Astrocyte (in vitro differentiated cells and primary cell): Measurements from ENCODE around the gene OFD1. TPM values are rescaled to one million over a fixed set of nuclear protein-coding genes. Genes with fewer than 3 reads are reported as not detected.

ENCODE experiments used
- DNase-seq: peaks from one replicate; pipeline ENCODE4 v3.0.0-alpha.2; 2010; ENCODE audit warnings: low read depth
- FAIRE-seq: peaks from 2 replicates; lab custom pipeline; 2011; peaks lifted over from hg19 to GRCh38; lab: Jason Lieb, UNC
- H2AFZ ChIP-seq: 2 replicates; pipeline ENCODE4 v1.6.0; 2012; ENCODE audit warnings: low read depth, low read length, inconsistent platforms
- H3K27ac ChIP-seq: 2 replicates; pipeline ENCODE4 v1.5.1; 2011; ENCODE audit warnings: low read depth, low read length, inconsistent platforms
- H3K27me3 ChIP-seq: 2 replicates; pipeline ENCODE4 v1.6.0; 2011; ENCODE audit warnings: low read length, inconsistent platforms; ENCODE audit not compliant: insufficient read depth
- H3K36me3 ChIP-seq: 2 replicates; pipeline ENCODE4 v1.5.1; 2011; ENCODE audit warnings: low read length, inconsistent platforms; ENCODE audit not compliant: insufficient read depth
- H3K4me1 ChIP-seq: 2 replicates; pipeline ENCODE4 v1.5.1; 2011; ENCODE audit warnings: low read length, inconsistent platforms; ENCODE audit not compliant: insufficient read depth
- H3K4me2 ChIP-seq: 2 replicates; pipeline ENCODE4 v1.6.0; 2012; ENCODE audit warnings: low read length, inconsistent platforms
- H3K4me3 ChIP-seq: 2 replicates; pipeline ENCODE4 v1.5.1; 2011; ENCODE audit warnings: low read depth, mild to moderate bottlenecking, low read length, inconsistent platforms; ENCODE audit not compliant: insufficient read depth
- H3K79me2 ChIP-seq: 2 replicates; pipeline ENCODE4 v1.6.0; 2012; ENCODE audit warnings: mild to moderate bottlenecking, low read length, inconsistent platforms; ENCODE audit not compliant: insufficient read depth
- H3K9ac ChIP-seq: 2 replicates; pipeline ENCODE4 v1.6.0; 2012; ENCODE audit warnings: mild to moderate bottlenecking, low read length, inconsistent platforms
- H3K9me3 ChIP-seq: 2 replicates; pipeline ENCODE4 v1.5.1; 2012; ENCODE audit warnings: low read depth, mild to moderate bottlenecking, low read length, inconsistent platforms; ENCODE audit not compliant: insufficient read depth
- H4K20me1 ChIP-seq: 2 replicates; pipeline ENCODE4 v1.6.0; 2012; ENCODE audit warnings: low read length, inconsistent platforms; ENCODE audit not compliant: insufficient read depth
- H3K27ac Mint-ChIP-seq: one replicate; pipeline ENCODE4 v1.8.0; 2021; ENCODE audit warnings: mild to moderate bottlenecking, mixed read lengths; ENCODE audit not compliant: unreplicated experiment
- H3K27me3 Mint-ChIP-seq: one replicate; pipeline ENCODE4 v1.8.0; 2021; ENCODE audit warnings: low read depth, mixed read lengths; ENCODE audit not compliant: unreplicated experiment
- H3K36me3 Mint-ChIP-seq: one replicate; pipeline ENCODE4 v1.8.0; 2021; ENCODE audit warnings: low read depth, mixed read lengths; ENCODE audit not compliant: unreplicated experiment
- H3K4me1 Mint-ChIP-seq: one replicate; pipeline ENCODE4 v1.8.0; 2021; ENCODE audit warnings: low read depth, mixed read lengths; ENCODE audit not compliant: unreplicated experiment
- H3K4me3 Mint-ChIP-seq: one replicate; pipeline ENCODE4 v1.8.0; 2021; ENCODE audit warnings: mild to moderate bottlenecking, moderate library complexity, mixed read lengths; ENCODE audit not compliant: unreplicated experiment
- H3K9me3 Mint-ChIP-seq: one replicate; pipeline ENCODE4 v1.8.0; 2021; ENCODE audit warnings: mild to moderate bottlenecking, mixed read lengths; ENCODE audit not compliant: unreplicated experiment
- CTCF ChIP-seq: IDR thresholded peaks from 2 replicates; pipeline ENCODE4 v1.5.1; 2011; ENCODE audit warnings: low read depth, mild to moderate bottlenecking, inconsistent platforms, low read length, moderate library complexity; ENCODE audit not compliant: insufficient read depth
- EZH2 ChIP-seq: IDR thresholded peaks from 2 replicates; pipeline ENCODE4 v1.6.1; 2012; ENCODE audit warnings: mild to moderate bottlenecking, low read length, inconsistent platforms; ENCODE audit not compliant: insufficient read depth
- total RNA-seq: library from RNA; stranded (reverse); gene quantifications from 2 replicates; pipeline ENCODE4 v1.2.1, GENCODE V29; 2021

OFD1 gene
- total RNA-seq, 1 donor from 2014 or later = 22.0 TPM

- no peak overlapping the region for H3K27ac ChIP-seq
- H3K4me2 ChIP-seq = peak overlapping the region; percentile 25
- H4K20me1 ChIP-seq = peaks cover 39% of the 10 kb centered on the region
- no peaks in the 10 kb centered on the region for H3K36me3 ChIP-seq
- H3K9me3 ChIP-seq = no peaks in the 10 kb centered on the region
- no peaks in the 10 kb centered on the region for H3K27me3 ChIP-seq
- TF ChIP-seq EZH2 (no peak), CTCF (no peak)
- H3K4me1 ChIP-seq = peaks cover 26% of the 10 kb centered on the region
- H3K79me2 ChIP-seq = peaks cover 84% of the 10 kb centered on the region
- Mint-ChIP-seq H3K27ac (peak overlapping the region; percentile 86), H3K9me3 (no peaks in the 10 kb centered on the region), H3K27me3 (no peaks in the 10 kb centered on the region), H3K4me1 (peaks cover 33% of the 10 kb centered on the region), H3K36me3 (no peaks in the 10 kb centered on the region), H3K4me3 (peak overlapping the region; percentile 58)
- no peak overlapping the region for H3K4me3 ChIP-seq
- FAIRE-seq (no peak), DNase-seq (peak; percentile 64)
- H2AFZ ChIP-seq = no peak overlapping the region
- no peak overlapping the region for H3K9ac ChIP-seq
Measured at GRCh38 chrX:13692771-13693231, 41.7 kb upstream of the OFD1 start.

DNA sequence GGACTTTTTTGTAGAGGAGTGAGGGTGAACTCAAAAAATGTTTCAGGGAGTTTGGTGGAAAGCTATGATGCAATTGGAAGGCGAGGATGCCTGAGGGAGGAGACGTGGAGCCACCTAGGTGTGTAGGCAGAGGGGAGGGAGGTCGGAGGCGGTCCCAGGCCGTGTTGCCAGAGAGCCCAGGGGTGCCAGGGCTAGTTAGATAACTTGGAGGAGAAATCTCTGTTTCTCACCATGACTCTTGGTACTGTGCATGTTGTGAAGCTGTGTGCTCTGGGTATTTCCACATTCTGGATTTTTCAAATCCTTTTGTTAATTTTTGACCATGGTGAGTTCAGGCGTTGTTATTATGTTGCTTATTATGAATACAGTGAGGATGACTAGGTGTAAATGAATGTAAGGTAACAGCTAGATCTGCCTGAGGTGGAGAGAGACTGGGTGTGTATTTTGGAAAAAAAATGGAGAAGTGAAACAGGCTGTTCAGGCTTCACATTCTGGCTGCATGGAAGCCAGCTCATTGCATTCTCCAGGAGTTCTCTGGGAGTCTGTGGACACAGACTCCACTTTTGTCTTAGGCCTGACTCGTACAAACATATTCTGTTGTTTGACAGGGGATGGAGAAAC lies 41.1 kb upstream of the OFD1 start:
- peak overlapping the region; percentile 58 for H3K4me3 Mint-ChIP-seq
- no peaks in the 10 kb centered on the region for H3K27me3 ChIP-seq
- no peak overlapping the region for H2AFZ ChIP-seq
- no peaks in the 10 kb centered on the region for H3K9me3 ChIP-seq
- H3K27me3 Mint-ChIP-seq = no peaks in the 10 kb centered on the region
- H3K27ac Mint-ChIP-seq = peak overlapping the region; percentile 86
- no peaks in the 10 kb centered on the region for H3K36me3 ChIP-seq
- TF ChIP-seq EZH2 (no peak), CTCF (no peak)
- peak overlapping the region; percentile 41 for H3K9ac ChIP-seq
- H3K79me2 ChIP-seq = peaks cover 91% of the 10 kb centered on the region
- H3K9me3 Mint-ChIP-seq = no peaks in the 10 kb centered on the region
- no peak overlapping the region for H3K4me3 ChIP-seq
- H4K20me1 ChIP-seq = peaks cover 44% of the 10 kb centered on the region
- peaks cover 33% of the 10 kb centered on the region for H3K4me1 Mint-ChIP-seq
- H3K36me3 Mint-ChIP-seq = no peaks in the 10 kb centered on the region
- no peak overlapping the region for H3K27ac ChIP-seq
- FAIRE-seq (peak; percentile 68), DNase-seq (no peak)
- peak overlapping the region; percentile 39 for H3K4me2 ChIP-seq
- H3K4me1 ChIP-seq = peaks cover 26% of the 10 kb centered on the region

GRCh38 chrX:13694359-13694758 lies 40.2 kb upstream of the OFD1 start:
- Mint-ChIP-seq H3K27me3 (no peaks in the 10 kb centered on the region), H3K4me1 (peaks cover 37% of the 10 kb centered on the region), H3K9me3 (no peaks in the 10 kb centered on the region), H3K36me3 (no peaks in the 10 kb centered on the region), H3K4me3 (no peak overlapping the region), H3K27ac (peak overlapping the region; percentile 53)
- no peak overlapping the region for H2AFZ ChIP-seq
- no peaks in the 10 kb centered on the region for H3K36me3 ChIP-seq
- no peaks in the 10 kb centered on the region for H3K9me3 ChIP-seq
- no peak overlapping the region for H3K9ac ChIP-seq
- TF ChIP-seq CTCF = no peak
- H3K27ac ChIP-seq = no peak overlapping the region
- peaks cover 29% of the 10 kb centered on the region for H3K4me1 ChIP-seq
- DNase-seq (peak; percentile 15), FAIRE-seq (peak; percentile 5)
- H4K20me1 ChIP-seq = peaks cover 46% of the 10 kb centered on the region
- H3K79me2 ChIP-seq = peaks cover 96% of the 10 kb centered on the region
- H3K4me3 ChIP-seq = no peak overlapping the region
- H3K27me3 ChIP-seq = no peaks in the 10 kb centered on the region
- peak overlapping the region; percentile 39 for H3K4me2 ChIP-seq
